Measurements from ENCODE around the gene AQP1. TPM values are rescaled to one million over a fixed set of nuclear protein-coding genes. Genes with fewer than 3 reads are reported as not detected.

Gene AQP1
- total RNA-seq, 2 donors from 2014 or later = 33.9 to 47.4 TPM

GRCh38 chr7:30884881-30885280 lies 26.8 kb upstream of the AQP1 start:
- no peak for DNase-seq

GRCh38 chr7:30886608-30887011 lies 25.0 kb upstream of the AQP1 start:
- no peak for DNase-seq
- Histone ChIP-seq H3K4me1 (no peaks in the 10 kb centered on the region), H3K36me3 (no peaks in the 10 kb centered on the region), H3K27me3 (no peaks in the 10 kb centered on the region), H3K9ac (ENCODE audit: low read depth in 2 of 2, low read length in 2 of 2) (no peak overlapping the region), H3K9me3 (no peaks in the 10 kb centered on the region), H3K27ac (no peak overlapping the region), H3K4me3 (no peak overlapping the region)
- TF ChIP-seq CTCF (IDR thresholded peaks at IDR 0.05) = no peak
- intact Hi-C loops (cut with DNase I) = no loop called here

More at GRCh38 chr7:30884881-30885280, 26.8 kb upstream of the AQP1 start:
- TF ChIP-seq CTCF (IDR thresholded peaks at IDR 0.05) = no peak
- H3K4me1 ChIP-seq = no peaks in the 10 kb centered on the region
- no peaks in the 10 kb centered on the region for H3K9me3 ChIP-seq
- no peak overlapping the region for H3K4me3 ChIP-seq
- intact Hi-C loops (cut with DNase I) = no loop called here
- no peaks in the 10 kb centered on the region for H3K27me3 ChIP-seq
- no peak overlapping the region for H3K27ac ChIP-seq
- no peaks in the 10 kb centered on the region for H3K36me3 ChIP-seq
- H3K9ac ChIP-seq (ENCODE audit: low read depth in 2 of 2, low read length in 2 of 2) = no peak overlapping the region

- H3K4me1 ChIP-seq = no peaks in the 10 kb centered on the region
- H3K9me3 ChIP-seq = no peaks in the 10 kb centered on the region
- H3K9ac ChIP-seq (ENCODE audit: low read depth in 2 of 2, low read length in 2 of 2) = no peak overlapping the region
- no peak overlapping the region for H3K27ac ChIP-seq
- intact Hi-C loops (cut with DNase I) = no loop called here
- no peaks in the 10 kb centered on the region for H3K27me3 ChIP-seq
- no peak overlapping the region for H3K4me3 ChIP-seq
- no peaks in the 10 kb centered on the region for H3K36me3 ChIP-seq
- no peak for DNase-seq
- no peak for TF ChIP-seq CTCF (IDR thresholded peaks at IDR 0.05)
Observed at GRCh38 chr7:30887464-30887872, 24.2 kb upstream of the AQP1 start.

GRCh38 chr7:30888747-30889146 lies 22.9 kb upstream of the AQP1 start:
- Histone ChIP-seq H3K27me3 (no peaks in the 10 kb centered on the region), H3K9ac (ENCODE audit: low read depth in 2 of 2, low read length in 2 of 2) (no peak overlapping the region), H3K4me3 (no peak overlapping the region), H3K27ac (no peak overlapping the region), H3K36me3 (no peaks in the 10 kb centered on the region), H3K9me3 (no peaks in the 10 kb centered on the region), H3K4me1 (no peaks in the 10 kb centered on the region)
- DNase-seq = no peak
- no peak for TF ChIP-seq CTCF (IDR thresholded peaks at IDR 0.05)
- intact Hi-C loops (cut with DNase I) = no loop called here

GRCh38 chr7:30890226-30890625 lies 21.4 kb upstream of the AQP1 start:
- intact Hi-C loops (cut with DNase I) = no loop called here
- Histone ChIP-seq H3K4me1 (no peaks in the 10 kb centered on the region), H3K9me3 (no peaks in the 10 kb centered on the region)

More at GRCh38 chr7:30890226-30890625, 21.4 kb upstream of the AQP1 start:
- H3K36me3 ChIP-seq = no peaks in the 10 kb centered on the region
- no peaks in the 10 kb centered on the region for H3K27me3 ChIP-seq
- H3K4me3 ChIP-seq = no peak overlapping the region
- no peak for TF ChIP-seq CTCF (IDR thresholded peaks at IDR 0.05)
- no peak overlapping the region for H3K9ac ChIP-seq (ENCODE audit: low read depth in 2 of 2, low read length in 2 of 2)
- no peak overlapping the region for H3K27ac ChIP-seq
- no peak for DNase-seq
